ENCODE results near the gene RDH16.
"Not testable (repeated sequence)": the region's sequence is repeated elsewhere in the genome, so short reads cannot be mapped to it uniquely, and the experiment has no call there.

Gene RDH16

DNA sequence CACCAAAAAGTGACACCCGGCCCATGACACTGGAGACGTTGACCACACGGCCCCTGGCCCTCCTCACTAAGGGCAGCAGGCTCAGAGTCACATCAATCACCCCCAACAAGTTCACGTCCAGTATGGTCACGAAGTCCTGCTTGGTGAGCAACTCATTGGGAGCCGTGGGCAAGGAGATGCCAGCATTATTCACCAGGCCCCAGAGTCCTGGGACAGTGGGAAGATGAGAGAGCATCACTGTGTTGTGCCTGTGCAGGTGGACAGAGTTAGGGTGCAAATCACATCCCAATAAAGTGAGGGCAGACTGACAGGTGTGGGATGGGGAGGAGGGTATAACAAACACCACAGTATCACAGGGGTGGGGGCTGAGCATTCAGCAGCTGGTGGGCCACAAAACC is 2.5 kb downstream of the RDH16 start:
- no peak for DNase-seq (ENCODE audit: low read depth in 3 of 3, low spot score in 1 of 3)

DNA sequence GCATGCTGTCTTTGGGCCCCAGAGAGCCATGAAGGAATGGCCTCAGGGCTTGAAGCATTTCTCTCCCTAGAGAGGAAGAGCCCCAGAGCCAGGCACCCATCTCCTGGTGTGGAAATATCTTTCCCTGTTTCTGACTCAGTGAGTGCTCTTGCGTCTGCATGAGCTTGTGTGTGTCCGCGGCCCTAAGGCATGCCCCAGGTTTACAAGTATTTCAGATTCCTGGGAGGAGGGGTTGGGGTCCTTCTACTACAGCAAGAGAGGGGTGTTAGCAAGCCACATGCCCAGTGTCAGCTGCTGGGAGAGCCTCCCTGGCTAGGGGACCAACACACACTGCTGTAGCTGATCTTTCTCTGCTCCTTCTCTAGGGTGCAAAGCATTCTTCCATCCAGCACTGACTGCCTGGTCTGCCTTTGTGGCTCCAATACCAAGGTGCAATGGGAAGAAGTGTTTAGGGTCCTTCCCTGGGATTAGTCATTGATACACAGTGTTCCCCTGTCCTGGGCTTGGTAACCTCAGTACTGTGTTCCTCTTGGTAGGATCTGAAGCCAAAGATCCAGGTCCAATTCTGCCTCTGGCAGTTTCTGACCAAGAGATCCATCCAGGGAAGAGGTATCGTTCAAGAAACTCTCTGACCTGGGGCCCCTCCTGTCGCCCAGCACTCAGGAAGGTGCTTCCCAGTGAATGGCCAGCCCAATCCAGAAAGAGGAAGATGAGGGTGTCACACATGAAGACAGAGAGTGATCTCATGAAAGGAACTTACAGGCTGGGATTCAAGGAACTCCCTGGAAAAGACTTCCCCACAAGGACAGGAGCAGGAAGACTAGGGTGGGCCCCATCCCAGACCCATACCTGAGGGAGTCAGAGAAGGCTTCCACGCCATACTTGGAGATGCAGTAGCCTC is 3.1 kb downstream of the RDH16 start:
- DNase-seq (ENCODE audit: low read depth in 3 of 3, low spot score in 1 of 3) = no peak

DNA sequence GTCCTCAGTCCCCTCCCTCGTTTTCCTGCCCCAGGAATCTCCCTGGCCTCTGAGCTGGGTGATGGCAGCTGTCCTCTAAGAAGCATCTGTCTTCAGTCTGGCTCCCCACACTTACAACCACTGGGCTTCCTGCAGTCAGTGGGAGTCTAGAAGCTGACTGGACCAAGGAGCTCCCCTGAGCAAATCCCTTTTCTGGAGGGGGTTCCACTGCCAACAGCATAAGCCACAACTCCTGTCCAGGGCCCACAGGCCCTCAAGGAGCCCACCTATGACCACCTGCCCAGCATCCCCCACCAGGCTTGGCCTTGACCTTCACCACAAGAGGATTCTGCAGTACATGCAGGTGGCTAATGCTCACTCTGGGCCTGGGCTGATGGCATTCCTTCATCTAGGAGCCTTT is 4.1 kb downstream of the RDH16 start:
- DNase-seq (ENCODE audit: low read depth in 3 of 3, low spot score in 1 of 3) = no peak

DNA sequence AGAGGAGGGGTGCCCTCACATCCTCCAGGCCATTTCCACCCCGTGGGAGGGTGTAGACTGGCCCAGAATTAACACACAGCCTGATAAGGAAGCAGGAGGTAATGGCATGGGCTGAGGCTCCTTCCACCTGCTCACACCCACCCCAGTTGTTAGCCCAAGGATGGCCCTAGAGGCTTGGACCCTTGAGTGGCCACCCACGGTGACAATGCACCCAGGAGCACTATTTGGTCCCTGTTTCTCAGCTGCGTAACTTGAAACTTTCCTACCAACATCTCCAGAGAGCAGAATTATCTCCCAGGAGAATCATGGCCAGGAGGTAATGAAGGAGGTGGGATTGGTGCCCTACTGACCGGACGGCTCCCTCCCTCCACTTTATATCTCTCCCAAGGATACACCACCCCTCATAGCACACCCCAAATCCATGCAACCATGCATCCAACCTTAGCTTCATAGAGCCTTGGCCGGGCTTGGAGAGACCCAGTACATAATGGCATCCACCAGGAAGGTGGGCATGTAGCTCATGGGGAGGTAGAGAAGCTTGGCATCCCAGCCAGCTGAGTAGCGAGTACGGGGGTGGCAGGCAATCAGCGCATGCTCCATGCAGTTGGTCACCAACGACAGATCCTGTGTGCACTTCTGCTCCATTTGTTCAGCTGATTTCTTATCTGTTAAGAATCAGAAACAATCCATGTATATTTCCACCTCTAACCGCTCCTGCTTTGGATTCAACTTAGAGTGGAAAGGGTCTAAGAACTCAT is 5.6 kb downstream of the RDH16 start:
- DNase-seq (ENCODE audit: low read depth in 3 of 3, low spot score in 1 of 3) = no peak

DNA sequence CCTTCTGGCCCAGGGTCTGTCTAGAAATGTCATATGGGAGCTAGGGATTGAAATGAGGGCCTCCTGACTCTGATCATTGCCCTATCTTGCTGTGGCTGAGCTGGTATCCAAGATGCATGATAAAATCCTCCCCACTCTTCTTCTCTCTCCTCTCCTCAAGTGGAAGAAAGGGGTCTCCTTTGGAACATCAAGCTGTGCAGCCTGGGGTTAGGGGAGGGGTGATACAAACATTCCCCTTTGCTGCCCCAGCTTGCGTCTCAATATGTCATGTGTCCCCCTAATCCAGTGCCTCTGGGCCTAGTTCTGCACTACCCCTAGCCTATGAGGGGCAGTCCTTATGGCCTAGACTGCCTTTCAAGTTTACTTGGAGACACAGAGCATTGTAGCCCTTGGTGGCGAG is 8.5 kb downstream of the RDH16 start:
- DNase-seq (ENCODE audit: low read depth in 3 of 3, low spot score in 1 of 3) = no peak

DNA sequence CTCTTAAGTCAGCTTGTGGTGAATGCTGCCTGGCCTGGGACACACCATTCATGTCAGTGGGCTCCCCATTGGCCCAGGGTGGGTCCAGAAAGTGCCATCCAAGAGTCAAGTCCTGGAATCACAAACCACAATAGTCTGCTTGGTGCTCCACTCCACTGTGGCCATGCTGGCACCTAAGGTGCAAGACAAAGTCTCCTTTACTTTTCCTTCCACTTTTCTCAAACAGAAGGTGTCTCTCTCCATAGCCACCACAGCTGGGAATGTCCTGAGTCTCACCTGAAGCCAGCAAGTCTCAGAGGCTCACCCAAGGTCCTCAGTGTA is 9.0 kb downstream of the RDH16 start:
- no peak for DNase-seq (ENCODE audit: low read depth in 3 of 3, low spot score in 1 of 3)

DNA sequence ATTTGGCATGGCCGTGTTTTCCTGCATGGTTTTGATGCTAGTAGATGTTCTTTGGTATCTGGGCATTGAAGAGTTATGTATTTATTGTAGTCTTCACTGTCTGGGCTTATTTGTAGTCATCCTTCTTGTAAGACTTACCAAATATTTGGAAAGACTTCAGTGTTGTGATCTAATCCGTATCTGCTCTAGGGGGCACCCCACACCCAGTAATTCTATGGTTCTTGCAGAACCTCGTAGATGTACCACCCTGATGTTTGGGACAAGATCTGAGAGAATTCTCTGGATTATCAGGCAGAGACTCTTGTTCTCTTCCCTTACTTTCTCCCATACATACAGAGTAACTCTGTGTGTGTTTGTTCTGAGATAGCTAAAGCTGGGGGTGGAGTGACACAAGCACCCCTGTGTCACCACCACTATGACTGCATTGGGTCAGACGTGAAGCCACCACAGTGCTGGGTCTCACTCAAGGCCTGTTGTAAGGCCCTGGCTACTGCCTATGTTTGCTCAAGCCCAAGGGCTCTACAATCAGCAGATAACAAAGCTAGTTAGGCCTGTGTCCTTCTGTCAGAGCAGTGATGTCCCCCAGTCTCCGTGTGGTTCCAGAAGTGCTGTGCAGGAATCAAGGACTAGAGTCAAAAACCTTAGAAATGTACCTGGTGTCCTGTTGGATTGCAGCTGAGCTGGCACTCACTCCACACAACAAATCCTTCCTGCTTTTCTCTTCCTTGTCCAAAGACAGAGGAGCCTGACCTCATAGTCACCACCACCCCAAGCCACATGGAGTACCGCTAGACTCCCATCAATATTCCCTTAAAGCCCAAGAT is 9.6 kb downstream of the RDH16 start:
- no peak for DNase-seq (ENCODE audit: low read depth in 3 of 3, low spot score in 1 of 3)

DNA sequence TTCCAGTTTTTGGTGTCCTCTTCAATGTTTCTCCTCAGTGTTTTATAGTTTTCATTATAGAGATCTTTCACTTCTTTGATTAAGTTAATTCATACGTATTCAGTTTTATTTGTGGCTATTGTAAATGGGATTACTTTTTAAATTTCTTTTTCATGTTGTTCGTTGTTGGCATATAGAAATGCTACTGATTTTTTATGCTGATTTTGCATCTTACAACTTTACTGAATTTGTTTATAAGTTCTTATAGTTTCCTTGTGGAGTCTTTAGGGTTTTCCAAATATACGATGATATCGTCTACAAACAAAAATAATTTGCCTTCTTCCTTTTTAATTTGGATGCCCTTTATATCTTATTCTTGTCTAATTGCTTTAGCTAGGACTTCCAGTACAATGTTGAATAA is 13.5 kb downstream of the RDH16 start:
- DNase-seq (ENCODE audit: low read depth in 3 of 3, low spot score in 1 of 3) = no peak

DNA sequence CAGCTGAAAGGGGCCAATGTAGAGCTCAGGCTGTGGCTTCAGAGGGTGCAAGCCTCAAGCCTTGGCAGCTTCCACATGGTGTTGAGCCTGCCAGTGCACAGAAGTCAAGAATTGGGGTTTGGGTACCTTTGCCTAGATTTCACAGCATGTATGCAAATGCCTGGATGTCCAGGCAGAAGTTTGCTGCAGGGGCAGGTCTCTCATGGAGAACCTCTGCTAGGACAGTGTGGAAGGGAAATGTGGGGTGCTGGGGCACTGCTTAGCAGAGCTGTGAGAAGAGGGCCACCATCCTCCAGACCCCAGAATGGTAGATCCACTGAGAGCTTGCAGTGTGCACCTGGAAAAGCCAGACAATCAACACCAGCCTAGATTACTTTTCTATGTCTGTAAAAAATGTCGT is 14.0 kb downstream of the RDH16 start:
- not testable (repeated sequence) for DNase-seq (ENCODE audit: low read depth in 3 of 3, low spot score in 1 of 3)

DNA sequence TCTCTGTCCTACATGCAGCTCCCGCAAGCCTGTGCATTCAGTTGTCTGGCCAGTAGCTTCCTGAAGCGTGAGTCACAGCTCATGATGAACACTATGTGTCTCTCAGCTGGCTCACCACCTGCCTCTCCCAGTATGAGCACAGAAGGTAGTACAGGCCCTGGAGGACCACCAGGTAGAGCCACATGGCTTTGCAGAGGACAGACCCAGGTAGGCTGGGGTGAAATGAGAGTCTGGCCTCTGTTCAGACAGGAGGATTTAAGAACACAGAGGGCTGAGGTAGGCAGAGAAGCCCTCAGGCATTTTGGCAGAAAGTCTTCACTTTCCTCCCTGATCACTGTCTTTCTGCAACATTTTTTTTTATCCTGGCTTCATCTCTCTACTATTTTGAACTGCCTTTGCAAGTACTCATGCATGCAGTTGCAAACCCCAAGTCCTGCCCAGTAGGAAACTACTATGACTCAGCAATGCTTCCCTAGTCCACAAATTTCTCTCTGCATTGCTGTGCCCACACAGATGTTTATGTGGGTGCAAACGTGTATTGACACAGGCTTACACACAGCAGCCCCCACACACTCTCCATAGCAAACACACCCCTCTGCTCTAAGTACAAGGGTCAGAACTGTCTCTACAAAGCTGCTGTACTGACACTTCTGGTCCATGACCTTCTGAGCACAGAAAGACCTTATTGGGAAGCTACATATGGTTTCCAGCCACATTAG is 15.9 kb downstream of the RDH16 start:
- no peak for DNase-seq (ENCODE audit: low read depth in 3 of 3, low spot score in 1 of 3)

DNA sequence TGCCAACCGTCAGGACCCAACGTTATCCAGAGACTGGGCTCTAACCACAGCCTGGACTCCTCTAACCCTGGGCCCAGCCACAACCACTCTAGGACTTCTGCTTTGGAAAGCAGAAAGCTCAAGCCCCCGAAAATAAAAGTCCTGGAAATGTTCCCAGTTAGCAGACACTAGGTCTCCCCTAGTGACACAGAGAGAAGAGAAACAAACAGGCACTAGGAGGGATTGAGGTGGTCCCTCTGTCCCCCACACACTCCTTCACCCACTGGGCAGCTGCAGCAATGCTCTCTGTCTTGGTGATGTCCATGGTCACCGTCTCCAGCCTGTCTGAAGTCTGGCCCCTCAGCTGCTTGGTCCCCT is 16.5 kb downstream of the RDH16 start:
- not testable (repeated sequence) for DNase-seq (ENCODE audit: low read depth in 3 of 3, low spot score in 1 of 3)

DNA sequence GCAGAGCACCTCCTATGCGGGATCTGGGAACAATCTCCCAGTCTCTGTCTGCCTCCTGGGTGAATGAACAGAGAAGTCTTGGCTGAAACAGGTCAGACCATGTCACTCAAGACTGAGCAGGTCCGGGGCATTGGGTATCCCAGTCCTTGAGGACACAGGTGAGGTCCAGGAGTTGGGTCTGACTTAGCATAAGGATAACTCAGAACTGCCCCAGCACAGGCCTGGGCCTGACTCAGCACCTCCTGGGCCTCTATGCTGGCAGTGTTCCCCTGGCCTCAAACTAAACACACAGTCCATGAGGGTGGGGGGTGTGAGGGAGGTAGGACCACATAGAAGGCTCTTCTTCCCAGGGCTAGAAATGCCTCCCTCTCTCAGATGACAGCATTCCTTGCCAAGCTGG is 21.7 kb downstream of the RDH16 start:
- DNase-seq (ENCODE audit: low read depth in 3 of 3, low spot score in 1 of 3) = no peak

DNA sequence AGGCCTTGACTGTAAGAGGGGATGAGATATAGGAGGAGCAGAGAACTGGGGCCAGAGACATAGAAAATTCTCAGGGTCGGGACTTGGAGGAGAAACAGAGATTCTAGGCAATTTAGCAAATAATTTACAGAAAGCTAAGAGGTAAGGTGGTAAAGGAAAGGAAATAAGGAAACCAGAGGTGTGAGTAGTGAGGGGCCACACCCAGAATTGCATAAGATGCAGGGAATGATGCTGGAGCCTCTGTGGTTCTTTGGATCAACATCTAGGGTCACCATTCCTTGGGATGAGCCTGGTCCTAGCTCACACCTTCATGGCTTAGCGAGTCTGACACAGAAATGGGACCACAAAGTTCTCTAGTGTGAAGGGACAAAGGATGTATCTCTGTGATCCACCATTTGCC is 22.3 kb downstream of the RDH16 start:
- DNase-seq (ENCODE audit: low read depth in 3 of 3, low spot score in 1 of 3) = no peak

DNA sequence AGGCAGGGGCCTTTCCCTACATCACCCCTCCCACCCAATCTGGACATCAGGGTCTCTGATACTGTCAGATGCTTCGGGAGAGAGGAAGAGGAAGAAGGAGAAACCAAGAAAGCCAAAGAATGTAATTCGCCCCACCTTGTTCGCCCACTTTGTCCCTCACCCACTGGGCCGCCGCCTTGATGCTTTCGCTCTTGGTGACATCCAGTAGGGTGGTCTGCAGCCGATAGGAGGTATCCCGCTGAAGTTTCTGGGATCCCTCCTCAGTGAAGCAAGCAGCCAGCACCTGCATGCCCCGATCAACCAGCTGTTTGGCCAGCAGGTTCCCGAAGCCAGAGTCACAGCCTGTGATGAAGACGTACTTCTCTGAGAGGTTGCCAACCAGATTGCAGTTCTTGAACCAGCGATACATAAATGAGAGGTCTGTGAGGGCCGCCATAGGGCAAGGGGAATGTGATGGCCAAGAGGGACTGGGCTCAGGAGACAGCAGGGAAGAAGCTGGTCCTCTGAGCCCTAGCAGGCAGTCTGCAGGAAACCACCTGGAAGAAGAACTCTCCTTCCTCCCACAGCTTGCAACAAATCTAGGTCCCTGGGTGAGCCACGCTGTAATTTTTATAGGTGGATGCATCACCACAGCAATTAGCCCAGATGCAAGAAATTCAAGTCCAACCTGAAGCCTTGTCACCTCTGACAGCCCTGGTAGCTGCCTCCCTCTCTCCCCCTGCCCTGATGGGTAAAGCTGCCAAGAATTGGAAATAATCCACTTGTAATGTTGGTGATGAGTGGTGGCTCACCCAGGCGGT is 23.4 kb downstream of the RDH16 start, which contains the start of gene SDR9C7:
Gene SDR9C7 (minus strand): TSS at position 583 of the 800 bp plus-strand sequence. CDS start 147 bp downstream, at position 436.
- DNase-seq (ENCODE audit: low read depth in 3 of 3, low spot score in 1 of 3) = no peak

DNA sequence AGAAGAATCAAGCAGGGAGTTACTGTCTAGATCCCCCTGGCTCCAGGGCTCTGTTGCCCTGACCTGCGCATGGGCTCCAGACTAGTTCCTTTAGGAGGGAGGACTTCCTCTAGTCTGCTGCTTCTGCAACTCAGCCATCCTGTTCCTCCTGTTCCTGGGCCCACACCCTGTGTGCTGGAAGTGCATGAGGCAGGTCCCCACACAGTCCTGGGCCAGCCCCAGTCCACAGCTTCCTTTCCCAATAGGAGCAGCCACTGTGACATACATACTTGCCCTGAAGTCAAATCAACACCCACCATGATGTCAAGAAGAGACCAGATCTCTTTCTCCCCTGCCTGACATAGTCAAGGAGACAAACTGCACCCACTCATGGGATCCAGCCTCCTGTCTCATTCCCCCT is 24.5 kb downstream of the RDH16 start:
- DNase-seq (ENCODE audit: low read depth in 3 of 3, low spot score in 1 of 3) = no peak

DNA sequence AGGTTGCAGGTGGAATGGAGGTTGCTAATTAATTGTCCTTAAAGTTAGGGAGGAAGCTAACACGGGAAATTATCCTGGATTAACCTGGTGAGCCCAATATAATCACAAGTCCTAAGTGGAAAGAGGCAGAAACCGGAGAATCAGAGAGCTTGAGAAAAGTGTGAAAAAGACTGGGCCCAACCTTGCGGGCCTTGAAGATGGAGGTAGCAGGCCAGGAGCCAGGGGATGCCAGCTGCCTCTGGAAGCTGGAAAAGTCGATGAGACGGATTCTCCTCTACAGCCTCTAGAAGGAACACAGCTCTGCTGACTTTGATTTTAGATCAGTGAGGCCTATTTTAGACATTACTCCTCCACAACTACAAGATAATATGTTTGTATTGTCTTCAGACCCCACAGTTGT is 25.3 kb downstream of the RDH16 start:
- DNase-seq (ENCODE audit: low read depth in 3 of 3, low spot score in 1 of 3) = no peak

DNA sequence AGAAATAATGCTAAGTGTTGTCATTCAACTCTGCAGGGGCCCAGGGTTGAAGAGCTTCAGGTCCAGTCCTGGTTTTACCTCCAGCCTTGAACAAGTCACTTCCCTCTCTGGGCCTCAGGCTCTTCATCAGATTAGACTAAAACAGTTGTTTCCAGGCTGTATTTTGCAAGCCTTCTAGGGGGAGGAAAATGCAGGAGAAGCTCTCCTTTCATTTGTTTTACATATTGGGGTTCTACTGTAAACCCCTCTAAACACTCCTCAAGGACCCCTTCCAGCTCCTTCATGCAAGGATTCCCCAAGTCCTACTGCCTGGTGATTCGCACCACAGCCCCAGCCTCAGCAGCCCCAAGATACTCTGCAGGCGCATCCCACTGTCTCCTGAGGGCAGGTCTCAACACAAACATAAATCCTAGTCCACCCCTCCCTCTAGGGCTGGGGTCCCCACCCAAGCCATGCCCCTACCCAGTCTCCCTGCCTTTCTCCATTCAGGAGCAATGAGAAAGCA is 25.9 kb downstream of the RDH16 start:
- DNase-seq (ENCODE audit: low read depth in 3 of 3, low spot score in 1 of 3) = no peak

DNA sequence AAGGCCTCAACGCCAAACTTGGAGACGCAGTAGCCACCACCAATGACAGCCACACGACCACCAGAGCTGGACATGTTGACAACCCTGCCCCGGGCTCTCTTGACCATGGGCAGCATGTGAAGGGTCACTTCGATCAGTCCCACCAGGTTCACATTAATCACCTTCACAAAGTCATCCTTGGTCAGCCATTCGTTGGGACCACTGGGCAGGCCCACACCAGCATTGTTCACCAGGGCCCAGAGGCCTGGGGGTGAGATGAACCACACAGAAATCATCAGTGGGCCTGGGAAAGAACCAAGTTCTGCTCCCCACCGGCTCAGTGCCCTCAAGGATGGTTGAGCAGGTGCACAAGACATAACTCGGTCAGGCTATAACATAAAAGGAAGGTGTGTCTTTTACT is 27.2 kb downstream of the RDH16 start:
- no peak for DNase-seq (ENCODE audit: low read depth in 3 of 3, low spot score in 1 of 3)

DNA sequence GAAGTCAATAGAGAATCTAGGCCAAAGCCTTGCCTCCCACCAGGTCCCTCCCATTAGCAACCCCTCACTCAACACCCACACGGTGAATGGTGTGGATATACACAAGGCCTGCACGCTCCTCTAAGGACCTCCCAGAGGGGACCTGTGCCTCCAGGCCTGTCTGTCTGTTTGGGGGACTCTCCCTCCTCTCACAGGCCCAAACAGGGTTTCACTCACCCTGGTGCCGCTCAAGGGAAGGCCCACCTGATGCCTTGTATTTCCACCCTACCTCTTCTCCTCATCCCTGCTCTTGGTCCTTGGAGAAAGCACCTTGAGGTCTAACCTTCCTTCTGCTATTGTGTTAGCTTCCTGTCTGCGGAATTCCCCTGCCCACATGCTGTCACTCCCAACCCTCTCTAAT is 27.6 kb downstream of the RDH16 start:
- no peak for DNase-seq (ENCODE audit: low read depth in 3 of 3, low spot score in 1 of 3)

DNA sequence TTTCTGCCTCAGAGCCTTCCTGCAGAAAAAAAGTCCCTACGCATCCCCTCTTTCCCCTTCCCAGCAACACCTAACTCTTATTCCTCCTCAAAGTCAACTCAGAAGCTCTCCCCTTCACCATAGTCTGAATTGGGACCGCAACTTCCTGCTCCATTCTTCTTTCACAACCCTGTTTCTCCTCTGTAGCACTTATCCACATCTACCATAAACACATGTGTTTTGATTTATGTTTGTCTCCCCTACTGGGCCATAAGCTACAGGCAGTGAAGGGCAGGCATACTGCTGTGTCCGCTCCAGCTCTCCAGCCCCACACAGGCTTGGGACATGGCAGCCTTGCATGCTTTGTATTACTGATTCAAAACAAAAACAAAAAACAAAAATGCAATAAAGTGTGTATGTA is 29.1 kb downstream of the RDH16 start:
- no peak for DNase-seq (ENCODE audit: low read depth in 3 of 3, low spot score in 1 of 3)

Measured in stimulated activated CD4-positive, alpha-beta T cell treated with anti-CD3 and anti-CD28 coated beads, TNF-alpha, amount 100 ng/mL, for 1 hour (primary cell).